K562 (cell line): ENCODE measurements around the gene PMIS2. TPM values are rescaled to one million over a fixed set of nuclear protein-coding genes. Genes with fewer than 3 reads are reported as not detected.

Source experiments
- ATAC-seq: fragments of 200-7000 bp; cut with Tn5 transposase; 3 replicates; pipeline ENCODE4 v1.9.1; 2020; ENCODE audit warnings: moderate library complexity
- BruUV-seq: library from RNA; stranded (reverse); fragments of 400-500 nt; replicated peaks from 2 replicates; lab custom pipeline; 2021; lab: Mats Ljungman, UMichigan
- CTCF ChIA-PET: fragments of 300-600 bp; formaldehyde crosslinking; extraction: SDS; loops from one replicate; lab custom pipeline; 2021; ENCODE audit warnings: low intra/inter-chr PET ratio; lab: Yijun Ruan, JAX
- POLR2A ChIA-PET: fragments of 300-600, 350-650 bp; sonication (Branson Sonifier 250); formaldehyde crosslinking; extraction: SDS; loops from one replicate; lab custom pipeline; 2021; ENCODE audit warnings: antibody characterized with exemption, inconsistent platforms; lab: Yijun Ruan, JAX
- DNase-seq, 4 experiments: peaks; one replicate each; pipeline versions ENCODE4 v3.0.0 to v3.0.0-alpha.2; 2011 to 2018; ENCODE audit warnings: low spot score in 3 of 4, mixed read lengths in 3 of 4; ENCODE audit errors: extremely low read depth in 1 of 4
- FAIRE-seq: peaks from 2 replicates; lab custom pipeline; 2011; peaks lifted over from hg19 to GRCh38; lab: Jason Lieb, UNC
- H2AFZ ChIP-seq: 2 replicates; pipeline ENCODE4 v1.6.0; 2011; ENCODE audit warnings: low read depth, low read length, control low read depth, inconsistent platforms
- H3K27ac ChIP-seq: fragments of 200-600 bp; 3 replicates; pipeline ENCODE4 v1.8.0; 2011; ENCODE audit warnings: low read depth, mild to moderate bottlenecking, control low read depth, inconsistent platforms, low read length, moderate library complexity, mixed read lengths; ENCODE audit errors: extremely low read depth
- H3K27me3 ChIP-seq, 2 experiments: fragments of 300-600 bp in 1 of 2; 2 replicates in 1 of 2; 3 replicates in 1 of 2; pipeline versions ENCODE4 v1.6.0 to v1.8.0; 2011; ENCODE audit warnings: inconsistent platforms in 2 of 2, low read length in 2 of 2, mild to moderate bottlenecking in 1 of 2, mixed read lengths in 1 of 2, moderate library complexity in 1 of 2; ENCODE audit not compliant: control insufficient read depth in 2 of 2, insufficient read depth in 2 of 2
- H3K36me3 ChIP-seq: fragments of 300-600 bp; 3 replicates; pipeline ENCODE4 v1.8.0; 2011; ENCODE audit warnings: mild to moderate bottlenecking, low read length, inconsistent platforms; ENCODE audit not compliant: control insufficient read depth, insufficient read depth
- H3K4me1 ChIP-seq, 2 experiments: fragments of 200-600 bp in 1 of 2; replicated peaks in 1 of 2; 2 replicates in 1 of 2; 3 replicates in 1 of 2; pipeline versions ENCODE4 v1.5.1 to v1.8.0; 2011; ENCODE audit warnings: inconsistent platforms in 2 of 2, low read length in 2 of 2, mild to moderate bottlenecking in 1 of 2, mixed read lengths in 1 of 2, moderate library complexity in 1 of 2; ENCODE audit not compliant: control insufficient read depth in 2 of 2, insufficient read depth in 2 of 2
- H3K4me2 ChIP-seq: 2 replicates; pipeline ENCODE4 v1.6.1; 2011; ENCODE audit warnings: low read length, control low read depth, inconsistent platforms, mixed read lengths; ENCODE audit not compliant: insufficient read depth
- H3K4me3 ChIP-seq: fragments of 200-600 bp; sonication (generic), shearing (Covaris generic); 2 replicates; pipeline ENCODE4 v1.5.1; 2016; ENCODE audit warnings: control low read depth, inconsistent platforms
- H3K79me2 ChIP-seq: fragments of 200-600 bp; 3 replicates; pipeline ENCODE4 v1.8.0; 2011; ENCODE audit warnings: low read length, inconsistent platforms; ENCODE audit not compliant: control insufficient read depth, insufficient read depth
- H3K9ac ChIP-seq, 2 experiments: 2 replicates each; pipeline versions ENCODE4 v1.6.0 to v1.6.1; 2011; ENCODE audit warnings: low read depth in 2 of 2, low read length in 2 of 2, control low read depth in 1 of 2, inconsistent platforms in 1 of 2, mild to moderate bottlenecking in 1 of 2, mixed read lengths in 1 of 2; ENCODE audit not compliant: insufficient read depth in 1 of 2
- H3K9me1 ChIP-seq: one replicate; pipeline ENCODE4 v1.6.0; 2011; ENCODE audit warnings: inconsistent platforms, mild to moderate bottlenecking, low read length, moderate library complexity; ENCODE audit not compliant: control insufficient read depth, insufficient read depth
- H3K9me3 ChIP-seq: replicated peaks from 2 replicates; pipeline ENCODE4 v1.5.1; 2011; ENCODE audit warnings: low read depth, low read length, inconsistent platforms; ENCODE audit not compliant: control insufficient read depth, insufficient read depth
- H4K20me1 ChIP-seq: replicated peaks from 2 replicates; pipeline ENCODE4 v1.6.1; 2011; ENCODE audit warnings: low read length, inconsistent platforms, mixed read lengths; ENCODE audit not compliant: control insufficient read depth, insufficient read depth
- CREB3L1 ChIP-seq: fragments of 450-650 bp; IDR thresholded peaks from 2 replicates; pipeline ENCODE4 v1.6.1; 2014; ENCODE audit warnings: low read depth, mild to moderate bottlenecking, moderate library complexity, borderline replicate concordance
- MNT ChIP-seq, 2 experiments: fragments of 450-650 bp; conservative IDR thresholded peaks; 2 replicates each; pipeline ENCODE4 v1.6.1; 2017; ENCODE audit warnings: mild to moderate bottlenecking in 2 of 2, moderate library complexity in 2 of 2
- SREBF1 ChIP-seq: fragments of 150-350 bp; IDR thresholded peaks from 2 replicates; pipeline ENCODE4 v1.6.1; 2014; ENCODE audit warnings: antibody characterized with exemption, low read depth, low read length, borderline replicate concordance
- ZNF561 ChIP-seq: fragments of 450-650 bp; formaldehyde crosslinking; conservative IDR thresholded peaks from 2 replicates; pipeline ENCODE4 v1.4.0; 2020; ENCODE audit warnings: mild to moderate bottlenecking, moderate library complexity
- WGBS: fragments of 100-300 bp; shearing (Covaris generic); methylation state at CpG from one replicate; pipeline ENCODE4 v1.1.6; 2016; ENCODE audit warnings: low coverage, mixed read lengths; ENCODE audit not compliant: insufficient coverage; ENCODE audit errors: missing lambda C conversion rate; 5-methylcytosine and 5-hydroxymethylcytosine counted together
- in situ Hi-C: fragments of 300-500 bp; cut with MboI; formaldehyde crosslinking; loops from 4 replicates; pipeline ENCODE4 v1.15.0; 2018; ENCODE audit warnings: inconsistent platforms, mixed read lengths
- intact Hi-C: fragments of 100-400 bp; cut with micrococcal nuclease; formaldehyde crosslinking; loops from 2 replicates; pipeline ENCODE4 v1.14.2; 2022
- polyA plus RNA-seq, 8 experiments: library from polyadenylated mRNA; depleted of rRNA in 4 of 8; stranded (reverse) in 5 of 8; unstranded in 3 of 8; fragments of >200 nt; fragmentation: Nextera tagmentation in 2 of 8; fragmentation: Illumina TruSeq in 1 of 8; extraction: Ambion mirVana in 2 of 8; extraction: Trizol in 1 of 8; gene quantifications; 2 replicates each; pipeline versions ENCODE4 v1.2.1 to v1.2.3, GENCODE V29; 2011 to 2014; ENCODE audit warnings: inconsistent platforms in 1 of 8, missing spikeins in 1 of 8
- total RNA-seq, 7 experiments: library from RNA; depleted of rRNA in 6 of 7; stranded (reverse); fragments of >200 nt in 6 of 7; fragmentation: Illumina TruSeq in 2 of 7; extraction: Trizol in 2 of 7; gene quantifications; 2 replicates each; pipeline versions ENCODE4 v1.2.1 to v1.2.3, GENCODE V29; 2011 to 2021; ENCODE audit warnings: low replicate concordance in 1 of 7

Gene PMIS2
- total and polyA plus RNA-seq, 9 of the 15 experiments (the other 6 are each of a cell fraction or from before 2014, with no cell fraction given): not detected

- no peak for DNase-seq
- WGBS: 69% methylated on average over 6 of the region's 7 CpGs
- peaks cover 6 to 14% of the 10 kb centered on the region in 2 experiments; a peak in 4 of 5 replicates for H3K4me1 ChIP-seq
- intact Hi-C loops: no loop called here
- H3K27ac ChIP-seq: no peak overlapping the region
- H3K4me3 ChIP-seq: no peak overlapping the region
- no peak overlapping the region for H3K4me2 ChIP-seq
- ChIA-PET POLR2A (interaction anchor here (0.6 kb wide), 1 partner anchor 211 kb away, joined by 3 read pairs; no protein-coding TSS in a partner anchor), CTCF (no interaction called here)
- in situ Hi-C loops: no loop called here
- no peaks in the 10 kb centered on the region for H4K20me1 ChIP-seq
- H3K27me3 ChIP-seq: peaks cover 0 to 4% of the 10 kb centered on the region in 2 experiments; a peak in 2 of 5 replicates
- H3K79me2 ChIP-seq: peaks cover 21% of the 10 kb centered on the region
- H3K9me3 ChIP-seq: no peaks in the 10 kb centered on the region
- FAIRE-seq: no peak
- H3K9ac ChIP-seq: no peak overlapping the region
- peaks cover 27% of the 10 kb centered on the region; the same call in 2 of the 3 replicates for H3K36me3 ChIP-seq
- no peak for TF ChIP-seq MNT (conservative IDR thresholded peaks at IDR 0.05)
- TF ChIP-seq SREBF1: no peak
- no peak for TF ChIP-seq CREB3L1
- no peak for TF ChIP-seq ZNF561
- H3K9me1 ChIP-seq: peaks cover 7% of the 10 kb centered on the region
- no peak overlapping the region for H2AFZ ChIP-seq
- no TSS peak for BruUV-seq
- ATAC-seq: no peak
Measured at GRCh38 chr19:35540356-35540927, 45.5 kb upstream of the PMIS2 start.
